Spleen (tissue), 11 donors: ENCODE results near the gene PHF21B. TPM values are rescaled to one million over a fixed set of nuclear protein-coding genes. Genes with fewer than 3 reads are reported as not detected.
"Not testable (repeated sequence)": the region's sequence is repeated elsewhere in the genome, so short reads cannot be mapped to it uniquely, and the experiment has no call there.

Source experiments
- DNase-seq: peaks from one replicate; pipeline ENCODE4 v3.0.0-alpha.2; 2020
- H3K27ac ChIP-seq, 8 donors: fragments of 200-600 bp; sonication (generic) in 7 of 8; 1 replicate in 4 of 8; 2 replicates in 4 of 8; pipeline versions ENCODE4 v1.5.0 to v1.8.0; 2016 to 2021; ENCODE audit warnings: inconsistent platforms in 4 of 8, mild to moderate bottlenecking in 4 of 8, moderate library complexity in 1 of 8
- H3K27me3 ChIP-seq, 7 donors: fragments of 200-600 bp; sonication (generic) in 6 of 7; replicated peaks in 1 of 7; 1 replicate in 4 of 7; 2 replicates in 3 of 7; pipeline versions ENCODE4 v1.5.0 to v1.8.0; 2016 to 2021; ENCODE audit warnings: inconsistent platforms in 3 of 7, mild to moderate bottlenecking in 1 of 7
- H3K36me3 ChIP-seq, 6 donors: fragments of 200-600 bp; sonication (generic) in 5 of 6; 1 replicate in 4 of 6; 2 replicates in 2 of 6; pipeline versions ENCODE4 v1.5.0 to v1.8.0; 2016 to 2021; ENCODE audit warnings: inconsistent platforms in 2 of 6
- H3K4me1 ChIP-seq, 6 donors: fragments of 200-600 bp; sonication (generic) in 5 of 6; 1 replicate in 3 of 6; 2 replicates in 3 of 6; pipeline versions ENCODE4 v1.5.0 to v1.8.0; 2016 to 2021; ENCODE audit warnings: inconsistent platforms in 3 of 6
- H3K4me3 ChIP-seq, 8 donors: fragments of 200-600 bp; sonication (generic) in 7 of 8; 1 replicate in 4 of 8; 2 replicates in 4 of 8; pipeline versions ENCODE4 v1.5.0 to v1.8.0; 2016 to 2021; ENCODE audit warnings: inconsistent platforms in 4 of 8, mild to moderate bottlenecking in 4 of 8, moderate library complexity in 2 of 8
- H3K9me3 ChIP-seq, 8 donors: fragments of 200-600 bp; sonication (generic) in 7 of 8; 1 replicate in 4 of 8; 2 replicates in 4 of 8; pipeline versions ENCODE4 v1.5.0 to v1.8.0; 2016 to 2021; ENCODE audit warnings: inconsistent platforms in 4 of 8
- POLR2A ChIP-seq, 3 donors: fragments of 450-650 bp; IDR thresholded peaks; one replicate each; pipeline ENCODE4 v1.5.1; 2017; ENCODE audit warnings: antibody characterized with exemption in 3 of 3, mild to moderate bottlenecking in 1 of 3
- POLR2AphosphoS5 ChIP-seq, 3 donors: sonication (generic); formaldehyde crosslinking; IDR thresholded peaks; one replicate each; pipeline ENCODE4 v1.5.1; 2017; ENCODE audit warnings: antibody characterized with exemption in 3 of 3
- WGBS, 5 donors: extraction: QIAGEN DNeasy Blood & Tissue Kit in 3 of 5; methylation state at CpG; one replicate each; pipeline versions ENCODE4 v1.1.5 to v1.1.7; 2013 to 2018; 5-methylcytosine and 5-hydroxymethylcytosine counted together
- intact Hi-C: fragments of 100-400 bp; cut with DNase I; formaldehyde crosslinking; loops from one replicate; pipeline ENCODE4 v1.15.0; 2023; ENCODE audit warnings: low total_unique reads
- polyA plus RNA-seq, 3 donors: library from polyadenylated mRNA; stranded (reverse); fragments of 200-250 nt; gene quantifications; one replicate each; pipeline ENCODE4 v1.2.1, GENCODE V29; 2013
- total RNA-seq, 7 donors: library from RNA; depleted of rRNA in 3 of 7; stranded (reverse); fragments of >200 nt in 3 of 7; fragmentation: NEBNext Ultra II Directional in 4 of 7; extraction: Animal tissue kit (Norgen Biotek cat#: 25700) in 4 of 7; gene quantifications; one replicate each; pipeline versions ENCODE4 v1.1.0 to v1.2.1, GENCODE V29; 2016 to 2021
- TF ChIP-seq, protein P1 (sequence below), 11 experiments: fragments of 200-600 bp in 7 of 11; fragments of 450-650 bp in 4 of 11; sonication (generic) in 4 of 11; IDR thresholded peaks in 8 of 11; conservative IDR thresholded peaks in 3 of 11; 1 replicate in 7 of 11; 2 replicates in 4 of 11; pipeline versions ENCODE4 v1.4.0 to v1.8.0; 2016 to 2021; ENCODE audit warnings: antibody characterized with exemption in 11 of 11, inconsistent platforms in 4 of 11, mild to moderate bottlenecking in 1 of 11
- donor health status: healthy with polysubstance abuse.
- donor health status: DM: no; HTN: no; CAD: no; lungs with moderate emphysema.
- donor health status: DM: no; HTN: no; CAD: no.
- donor health status: Bipolar disorder and iron deficiency.
- donor health status: healthy.
- donor health status: DM: no; HTN: no; CAD: no.
- donor health status: DM: yes; HTN: yes; CAD: no.

The PHF21B gene
- total and polyA plus RNA-seq, 10 donors = 0.03 to 0.46 (median 0.09) TPM; not detected in 4

DNA sequence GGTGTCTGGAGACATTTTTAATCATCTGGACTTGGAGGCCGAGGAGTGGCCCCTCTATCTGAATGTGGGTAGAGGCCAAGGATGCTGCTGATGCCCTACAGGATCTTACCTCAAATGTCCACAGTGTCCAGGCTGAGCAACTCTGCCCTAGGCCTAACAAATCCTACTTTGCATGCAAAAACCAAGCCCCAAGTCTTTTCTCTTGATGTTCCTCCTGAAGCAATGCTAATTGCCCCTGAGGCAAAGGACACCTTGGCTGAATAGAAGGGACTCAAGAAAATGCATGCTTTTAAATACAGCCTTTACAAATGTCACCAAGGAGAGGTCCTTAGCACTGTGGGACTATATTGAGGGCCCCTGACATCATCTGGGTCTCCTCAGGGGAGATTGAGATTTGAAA is 43.8 kb upstream of the PHF21B start:
- WGBS, 5 donors = 57 to 86% (median 67%) methylated on average over 1 of the region's 1 CpG; no CpG with 5 or more reads in 1 of the 5 donors
- H3K27ac ChIP-seq = no peak overlapping the region
- H3K4me3 ChIP-seq = no peak overlapping the region
- intact Hi-C loops = no loop called here
- no peaks in the 10 kb centered on the region for H3K9me3 ChIP-seq
- DNase-seq = no peak
- peaks cover 0 to 48% (median 7%) of the 10 kb centered on the region in 7 donors for H3K27me3 ChIP-seq
- H3K4me1 ChIP-seq = no peaks in the 10 kb centered on the region
- TF ChIP-seq POLR2A (IDR thresholded peaks at IDR 0.05) (no peak), POLR2AphosphoS5 (IDR thresholded peaks at IDR 0.05) (no peak)
- TF ChIP-seq, protein P1, sequence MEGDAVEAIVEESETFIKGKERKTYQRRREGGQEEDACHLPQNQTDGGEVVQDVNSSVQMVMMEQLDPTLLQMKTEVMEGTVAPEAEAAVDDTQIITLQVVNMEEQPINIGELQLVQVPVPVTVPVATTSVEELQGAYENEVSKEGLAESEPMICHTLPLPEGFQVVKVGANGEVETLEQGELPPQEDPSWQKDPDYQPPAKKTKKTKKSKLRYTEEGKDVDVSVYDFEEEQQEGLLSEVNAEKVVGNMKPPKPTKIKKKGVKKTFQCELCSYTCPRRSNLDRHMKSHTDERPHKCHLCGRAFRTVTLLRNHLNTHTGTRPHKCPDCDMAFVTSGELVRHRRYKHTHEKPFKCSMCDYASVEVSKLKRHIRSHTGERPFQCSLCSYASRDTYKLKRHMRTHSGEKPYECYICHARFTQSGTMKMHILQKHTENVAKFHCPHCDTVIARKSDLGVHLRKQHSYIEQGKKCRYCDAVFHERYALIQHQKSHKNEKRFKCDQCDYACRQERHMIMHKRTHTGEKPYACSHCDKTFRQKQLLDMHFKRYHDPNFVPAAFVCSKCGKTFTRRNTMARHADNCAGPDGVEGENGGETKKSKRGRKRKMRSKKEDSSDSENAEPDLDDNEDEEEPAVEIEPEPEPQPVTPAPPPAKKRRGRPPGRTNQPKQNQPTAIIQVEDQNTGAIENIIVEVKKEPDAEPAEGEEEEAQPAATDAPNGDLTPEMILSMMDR (IDR thresholded peaks at IDR 0.05 in 8 of 11, conservative IDR thresholded peaks at IDR 0.05 in 3 of 11) = no peak
- no peaks in the 10 kb centered on the region for H3K36me3 ChIP-seq

DNA sequence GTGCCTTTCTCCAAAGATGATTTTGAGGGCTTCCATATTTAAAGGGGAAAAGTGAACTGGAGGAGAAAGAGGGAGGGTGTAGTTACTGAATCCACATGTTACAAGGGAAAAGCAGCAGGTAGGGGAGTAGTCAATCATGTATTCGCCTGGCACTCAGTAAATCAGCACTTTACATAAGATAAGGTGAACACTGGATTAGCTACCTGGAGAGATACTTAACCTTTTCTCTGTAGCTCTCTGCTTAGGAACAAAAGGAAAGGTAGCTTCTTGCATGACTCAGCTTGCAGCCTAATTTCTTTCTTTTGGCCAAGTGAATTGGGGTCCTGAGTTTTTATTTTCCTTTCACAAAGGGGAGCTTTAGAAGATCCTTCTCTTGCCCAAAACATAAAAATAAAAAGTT is 43.3 kb upstream of the PHF21B start:
- WGBS, 5 donors = 67 to 79% (median 70%) methylated on average over 1 of the region's 1 CpG
- TF ChIP-seq POLR2A (IDR thresholded peaks at IDR 0.05) (no peak), POLR2AphosphoS5 (IDR thresholded peaks at IDR 0.05) (no peak)
- TF ChIP-seq, protein P1 (IDR thresholded peaks at IDR 0.05 in 8 of 11, conservative IDR thresholded peaks at IDR 0.05 in 3 of 11) = no peak
- intact Hi-C loops = no loop called here
- H3K27me3 ChIP-seq = peaks cover 0 to 53% (median 7%) of the 10 kb centered on the region in 7 donors
- H3K4me3 ChIP-seq = no peak overlapping the region
- H3K9me3 ChIP-seq = no peaks in the 10 kb centered on the region
- H3K27ac ChIP-seq = no peak overlapping the region
- DNase-seq = no peak
- H3K4me1 ChIP-seq = no peaks in the 10 kb centered on the region
- no peaks in the 10 kb centered on the region for H3K36me3 ChIP-seq

DNA sequence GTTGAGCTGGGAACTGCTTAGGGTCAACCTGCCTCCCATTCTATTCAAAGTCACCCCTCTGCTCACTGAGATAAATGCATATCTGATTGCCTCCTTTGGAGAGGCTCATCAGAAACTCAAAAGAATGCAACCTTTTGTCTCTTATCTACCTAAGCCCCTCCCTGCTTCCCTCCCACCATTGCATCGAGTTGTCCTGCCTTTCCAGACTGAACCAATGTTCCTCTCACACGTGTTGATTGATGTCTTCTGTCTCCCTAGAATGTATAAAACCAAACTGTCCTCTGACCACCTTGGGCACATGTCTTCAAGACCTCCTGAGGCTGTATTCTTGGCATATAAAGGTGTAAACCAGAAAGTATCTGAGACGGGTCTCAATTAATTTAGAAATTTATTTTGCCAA is 42.9 kb upstream of the PHF21B start:
- H3K27ac ChIP-seq, DNase-seq, H3K9me3 ChIP-seq, intact Hi-C loops, H3K4me1 ChIP-seq, H3K36me3 ChIP-seq, H3K4me3 ChIP-seq: not testable (repeated sequence)
- 34 to 54% (median 46%) methylated on average over 3 of the region's 3 CpGs for WGBS, 5 donors
- peaks cover 0 to 54% (median 7%) of the 10 kb centered on the region in 7 donors for H3K27me3 ChIP-seq

DNA sequence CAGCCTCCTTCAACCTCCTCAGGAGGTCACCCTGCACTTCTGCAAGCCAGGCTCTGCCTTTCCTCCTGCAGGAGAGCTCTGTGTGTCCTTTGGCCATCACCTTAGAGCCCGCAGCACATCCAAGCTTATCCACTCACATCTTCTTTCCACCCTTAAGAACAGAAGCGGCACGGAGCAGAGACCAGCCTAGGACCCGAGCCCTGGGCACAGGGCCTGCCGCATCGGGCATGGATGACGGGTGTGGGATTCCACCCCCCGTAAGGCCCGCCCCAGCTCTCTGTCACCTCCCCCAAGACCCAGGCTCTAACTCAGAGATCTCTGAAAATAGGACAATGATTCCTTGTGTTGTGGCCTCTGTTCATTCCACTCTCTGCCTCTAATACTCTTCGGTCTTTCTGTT is 42.1 kb upstream of the PHF21B start:
- Histone ChIP-seq H3K36me3 (no peaks in the 10 kb centered on the region), H3K27ac (no peak overlapping the region), H3K9me3 (peaks cover 0 to 4% (median 0%) of the 10 kb centered on the region in 8 donors), H3K4me3 (no peak overlapping the region), H3K27me3 (peaks cover 0 to 61% (median 7%) of the 10 kb centered on the region in 7 donors), H3K4me1 (no peaks in the 10 kb centered on the region)
- TF ChIP-seq POLR2A (IDR thresholded peaks at IDR 0.05) (no peak), POLR2AphosphoS5 (IDR thresholded peaks at IDR 0.05) (no peak)
- TF ChIP-seq, protein P1 (IDR thresholded peaks at IDR 0.05 in 8 of 11, conservative IDR thresholded peaks at IDR 0.05 in 3 of 11) = no peak
- intact Hi-C loops = no loop called here
- no peak for DNase-seq
- 85 to 94% (median 90%) methylated on average over 10 of the region's 10 CpGs for WGBS, 5 donors

DNA sequence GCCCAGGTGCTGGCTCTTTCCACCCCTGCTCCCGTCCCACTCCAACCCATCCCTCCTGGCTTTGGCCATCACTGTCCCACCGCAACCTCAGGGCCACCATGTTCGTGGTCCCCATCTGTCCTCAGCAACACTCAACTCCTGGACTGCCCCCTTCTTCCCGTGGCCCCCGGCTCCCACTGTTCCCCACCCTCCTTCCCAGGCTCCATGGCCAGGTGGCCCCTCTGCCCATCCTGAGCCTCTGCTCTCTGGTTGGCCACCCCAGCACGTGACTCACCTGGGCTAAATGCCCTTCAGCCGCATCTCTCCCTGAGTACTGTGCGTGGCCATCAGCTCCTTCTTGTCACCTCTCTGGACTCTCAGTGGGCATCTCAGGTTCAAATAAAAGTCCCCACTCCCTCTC is 41.6 kb upstream of the PHF21B start:
- WGBS, 5 donors = 72 to 88% (median 85%) methylated on average over 8 of the region's 8 CpGs
- no peaks in the 10 kb centered on the region for H3K36me3 ChIP-seq
- peaks cover 0 to 62% (median 7%) of the 10 kb centered on the region in 7 donors for H3K27me3 ChIP-seq
- no peaks in the 10 kb centered on the region for H3K4me1 ChIP-seq
- H3K4me3 ChIP-seq = no peak overlapping the region
- intact Hi-C loops = no loop called here
- no peak for DNase-seq
- H3K27ac ChIP-seq = no peak overlapping the region
- TF ChIP-seq POLR2AphosphoS5 (IDR thresholded peaks at IDR 0.05) = no peak
- TF ChIP-seq POLR2A (IDR thresholded peaks at IDR 0.05) = no peak
- TF ChIP-seq, protein P1 (IDR thresholded peaks at IDR 0.05 in 8 of 11, conservative IDR thresholded peaks at IDR 0.05 in 3 of 11) = no peak
- H3K9me3 ChIP-seq = peaks cover 0 to 7% (median 0%) of the 10 kb centered on the region in 8 donors
